Right atrium auricular region (tissue), 2 donors: ENCODE data around the gene MYO15B. TPM values are rescaled to one million over a fixed set of nuclear protein-coding genes. Genes with fewer than 3 reads are reported as not detected.
A peak's percentile ranks its signal among the peaks of the same experiment; 100 is the strongest.

Experiments used
- DNase-seq: peaks from one replicate; pipeline ENCODE4 v3.0.0-alpha.2; 2019; ENCODE audit warnings: low spot score
- H3K27ac ChIP-seq, 2 donors: fragments of 200-600 bp; sonication (generic); 1 replicate in 1 of 2; 2 replicates in 1 of 2; pipeline ENCODE4 v1.5.1; 2016 to 2019
- H3K27me3 ChIP-seq, 2 donors: fragments of 200-600 bp; sonication (generic); one replicate each; pipeline versions ENCODE4 v1.5.1 to v1.6.0; 2017 to 2019
- H3K36me3 ChIP-seq: fragments of 200-600 bp; sonication (generic); one replicate; pipeline ENCODE4 v1.5.1; 2016
- H3K4me1 ChIP-seq, 2 donors: fragments of 200-600 bp; sonication (generic); one replicate each; pipeline versions ENCODE4 v1.5.1 to v1.6.0; 2017 to 2019
- H3K4me3 ChIP-seq, 2 donors: fragments of 200-600 bp; sonication (generic); 1 replicate in 1 of 2; 2 replicates in 1 of 2; pipeline ENCODE4 v1.5.1; 2017 to 2019; ENCODE audit warnings: mild to moderate bottlenecking in 1 of 2, moderate library complexity in 1 of 2
- H3K9me3 ChIP-seq, 2 donors: fragments of 200-600 bp; sonication (generic); one replicate each; pipeline ENCODE4 v1.5.1; 2019
- total RNA-seq, 2 donors: library from RNA; depleted of rRNA; stranded (reverse); fragments of >200 nt; gene quantifications; one replicate each; pipeline ENCODE4 v1.1.0, GENCODE V29; 2016
- TF ChIP-seq, protein P1 (sequence below), 2 donors: fragments of 200-600 bp; sonication (generic); IDR thresholded peaks; one replicate each; pipeline ENCODE4 v1.5.1; 2019; ENCODE audit warnings: antibody characterized with exemption in 2 of 2

The MYO15B gene
- total RNA-seq, 2 donors from 2014 or later = 29.3 to 34.3 TPM

DNA sequence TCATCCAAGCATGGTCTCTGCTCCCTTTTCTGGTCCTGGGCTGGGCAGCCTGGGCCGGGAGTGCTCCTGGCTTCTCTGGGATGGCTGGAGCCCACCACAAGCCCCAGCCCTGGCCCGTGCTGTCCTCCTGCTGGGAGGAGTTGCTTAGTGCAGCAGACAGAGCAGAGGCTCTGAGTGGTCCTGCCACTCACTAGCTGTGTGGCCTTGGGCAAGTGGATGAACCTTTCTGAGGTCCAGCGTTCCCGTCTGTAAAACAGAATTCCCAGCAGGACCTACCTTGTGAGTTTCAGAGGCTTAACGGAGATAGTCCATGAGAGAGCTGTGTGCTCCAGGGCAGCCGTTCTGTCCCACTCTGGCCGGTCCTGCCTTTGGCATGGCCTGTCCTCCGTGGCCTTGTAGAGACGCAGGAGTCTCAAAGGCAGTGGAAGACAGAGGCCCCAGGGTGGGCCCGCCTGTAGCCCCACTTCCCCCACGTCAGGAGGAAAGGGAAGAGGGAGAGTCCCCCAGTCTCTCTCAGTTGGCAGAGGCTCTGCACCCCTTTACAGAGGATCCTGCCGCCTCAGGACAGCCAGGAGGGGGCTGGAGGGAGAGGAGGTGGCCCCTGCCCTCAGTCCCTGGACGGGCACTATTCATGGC, 7.8 kb downstream of the MYO15B start:
- H3K27ac ChIP-seq = no peak overlapping the region
- no peaks in the 10 kb centered on the region for H3K9me3 ChIP-seq
- peaks cover 0 to 2% of the 10 kb centered on the region in 2 donors for H3K4me1 ChIP-seq
- TF ChIP-seq, protein P1, sequence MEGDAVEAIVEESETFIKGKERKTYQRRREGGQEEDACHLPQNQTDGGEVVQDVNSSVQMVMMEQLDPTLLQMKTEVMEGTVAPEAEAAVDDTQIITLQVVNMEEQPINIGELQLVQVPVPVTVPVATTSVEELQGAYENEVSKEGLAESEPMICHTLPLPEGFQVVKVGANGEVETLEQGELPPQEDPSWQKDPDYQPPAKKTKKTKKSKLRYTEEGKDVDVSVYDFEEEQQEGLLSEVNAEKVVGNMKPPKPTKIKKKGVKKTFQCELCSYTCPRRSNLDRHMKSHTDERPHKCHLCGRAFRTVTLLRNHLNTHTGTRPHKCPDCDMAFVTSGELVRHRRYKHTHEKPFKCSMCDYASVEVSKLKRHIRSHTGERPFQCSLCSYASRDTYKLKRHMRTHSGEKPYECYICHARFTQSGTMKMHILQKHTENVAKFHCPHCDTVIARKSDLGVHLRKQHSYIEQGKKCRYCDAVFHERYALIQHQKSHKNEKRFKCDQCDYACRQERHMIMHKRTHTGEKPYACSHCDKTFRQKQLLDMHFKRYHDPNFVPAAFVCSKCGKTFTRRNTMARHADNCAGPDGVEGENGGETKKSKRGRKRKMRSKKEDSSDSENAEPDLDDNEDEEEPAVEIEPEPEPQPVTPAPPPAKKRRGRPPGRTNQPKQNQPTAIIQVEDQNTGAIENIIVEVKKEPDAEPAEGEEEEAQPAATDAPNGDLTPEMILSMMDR (IDR thresholded peaks at IDR 0.05) = no peak
- H3K36me3 ChIP-seq = no peaks in the 10 kb centered on the region
- no peak for DNase-seq
- no peaks in the 10 kb centered on the region for H3K27me3 ChIP-seq
- H3K4me3 ChIP-seq = no peak overlapping the region

DNA sequence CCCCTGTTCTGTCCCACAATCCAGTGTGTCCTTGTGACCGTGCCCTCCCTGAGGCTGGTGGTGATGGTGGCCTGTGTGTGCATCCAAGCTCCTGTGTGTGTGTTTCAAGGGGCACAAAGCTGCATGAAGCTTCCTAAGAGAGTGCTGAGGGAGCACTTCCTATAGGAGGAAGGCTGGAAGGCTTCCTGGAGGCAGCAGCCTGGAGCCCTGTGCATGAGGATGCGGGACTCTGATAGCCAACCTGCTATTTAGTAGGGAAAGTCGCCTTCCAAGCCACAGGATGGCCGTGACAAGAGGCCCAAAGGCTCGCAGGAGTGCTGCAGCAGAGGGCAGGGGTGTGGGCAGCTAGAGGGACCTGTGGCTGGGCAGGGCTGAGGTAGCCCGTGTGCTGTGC, 8.3 kb downstream of the MYO15B start:
- Histone ChIP-seq H3K27me3 (no peaks in the 10 kb centered on the region), H3K4me1 (no peaks in the 10 kb centered on the region), H3K27ac (no peak overlapping the region), H3K9me3 (no peaks in the 10 kb centered on the region), H3K4me3 (no peak overlapping the region), H3K36me3 (no peaks in the 10 kb centered on the region)
- no peak for DNase-seq
- TF ChIP-seq, protein P1 (IDR thresholded peaks at IDR 0.05) = no peak

DNA sequence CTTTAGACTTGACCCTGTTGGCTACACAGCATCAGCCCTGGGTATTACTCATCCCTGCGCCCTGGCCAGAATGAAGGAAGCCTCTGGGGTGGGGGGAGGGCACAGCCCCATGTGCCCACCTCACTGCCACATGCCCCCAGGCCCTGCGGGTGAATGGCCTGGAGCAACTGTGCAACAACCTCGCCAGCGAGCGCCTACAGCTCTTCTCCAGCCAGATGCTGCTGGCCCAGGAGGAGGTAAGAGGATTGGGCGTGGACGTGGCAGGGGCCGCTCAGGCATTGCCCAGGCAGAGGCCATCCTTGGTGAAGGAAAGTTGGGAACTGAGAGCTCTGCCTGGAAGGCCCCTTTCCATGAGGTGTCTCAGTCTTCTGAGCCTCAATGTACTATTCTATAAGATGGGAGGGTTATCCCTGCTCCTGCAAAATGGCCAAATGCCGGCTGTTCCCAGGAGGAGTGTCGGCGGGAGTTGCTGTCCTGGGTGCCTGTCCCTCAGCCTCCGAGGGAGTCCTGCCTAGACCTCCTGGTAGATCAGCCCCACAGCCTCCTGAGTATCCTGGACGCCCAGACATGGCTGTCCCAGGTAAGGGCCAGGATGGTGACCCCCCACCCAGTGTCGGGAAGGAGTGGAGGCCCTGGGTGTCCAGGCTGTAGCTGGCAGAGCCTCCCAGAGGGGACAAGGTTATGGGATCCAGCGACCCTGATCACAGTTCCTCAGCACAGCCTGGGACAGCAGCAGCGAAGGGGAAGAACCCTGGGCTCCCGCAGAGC, 8.9 kb downstream of the MYO15B start:
- no peak overlapping the region for H3K27ac ChIP-seq
- no peak for DNase-seq
- no peaks in the 10 kb centered on the region for H3K9me3 ChIP-seq
- H3K36me3 ChIP-seq = no peaks in the 10 kb centered on the region
- no peaks in the 10 kb centered on the region for H3K27me3 ChIP-seq
- no peak overlapping the region for H3K4me3 ChIP-seq
- TF ChIP-seq, protein P1 (IDR thresholded peaks at IDR 0.05) = no peak
- H3K4me1 ChIP-seq = no peaks in the 10 kb centered on the region

- no peak for DNase-seq
These were observed 13.7 kb downstream of the MYO15B start for GRCh38 chr17:75601057-75601987.

GRCh38 chr17:75602644-75603043, 15.0 kb downstream of the MYO15B start:
- Histone ChIP-seq H3K36me3 (no peaks in the 10 kb centered on the region), H3K27me3 (no peaks in the 10 kb centered on the region), H3K9me3 (no peaks in the 10 kb centered on the region), H3K4me3 (no peak overlapping the region), H3K27ac (no peak overlapping the region), H3K4me1 (peaks cover 0 to 8% of the 10 kb centered on the region in 2 donors)
- no peak for DNase-seq
- TF ChIP-seq, protein P1 (IDR thresholded peaks at IDR 0.05) = no peak

More at GRCh38 chr17:75601057-75601987, 13.7 kb downstream of the MYO15B start:
- TF ChIP-seq, protein P1 (IDR thresholded peaks at IDR 0.05) = peak; percentile 47 to 64
- no peak overlapping the region for H3K27ac ChIP-seq
- H3K4me1 ChIP-seq = peaks cover 0 to 8% of the 10 kb centered on the region in 2 donors
- no peaks in the 10 kb centered on the region for H3K27me3 ChIP-seq
- no peaks in the 10 kb centered on the region for H3K9me3 ChIP-seq
- no peak overlapping the region for H3K4me3 ChIP-seq
- H3K36me3 ChIP-seq = no peaks in the 10 kb centered on the region
